Fibroblast of lung (primary cell): ENCODE measurements around the gene PARK7.

Source experiments
- CTCF ChIP-seq, 2 donors: IDR thresholded peaks in 1 of 2; conservative IDR thresholded peaks in 1 of 2; 1 replicate in 1 of 2; 2 replicates in 1 of 2; pipeline ENCODE4 v1.5.1; 2011 to 2012; ENCODE audit warnings: low read length in 2 of 2, control low read depth in 1 of 2, inconsistent platforms in 1 of 2, low read depth in 1 of 2, mild to moderate bottlenecking in 1 of 2
- EZH2 ChIP-seq: IDR thresholded peaks from 2 replicates; pipeline ENCODE4 v1.5.1; 2012; ENCODE audit warnings: low read length, control low read depth, mild to moderate bottlenecking; ENCODE audit errors: missing control alignments

GRCh38 chr1:7956218-7957032, 5.1 kb upstream of the PARK7 start:
- TF ChIP-seq CTCF (conservative IDR thresholded peaks at IDR 0.05 in 1 of 2, IDR thresholded peaks at IDR 0.05 in 1 of 2; ENCODE audit: low read depth in 1 of 2, low read length in 2 of 2) (no peak), EZH2 (no peak)
